CD4-positive, alpha-beta T cell treated with Interleukin-15 for 1 hour (primary cell): ENCODE results near the gene TMX1.

Experiments used
- DNase-seq: peaks from one replicate; pipeline ENCODE4 v3.0.0-alpha.2; 2020

Gene TMX1

GRCh38 chr14:51294951-51295525 is 55.0 kb downstream of the TMX1 start:
- no peak for DNase-seq

- DNase-seq: no peak
These were observed 55.7 kb downstream of the TMX1 start for GRCh38 chr14:51295646-51296263.

- no peak for DNase-seq
These were observed 57.0 kb downstream of the TMX1 start for GRCh38 chr14:51297066-51297465.

- no peak for DNase-seq
These were observed 58.8 kb downstream of the TMX1 start for GRCh38 chr14:51298895-51299294.

- no peak for DNase-seq
These were observed 62.4 kb downstream of the TMX1 start for GRCh38 chr14:51302295-51303030.

GRCh38 chr14:51304438-51304837 is 64.4 kb downstream of the TMX1 start:
- no peak for DNase-seq

- DNase-seq: no peak
These were observed 64.9 kb downstream of the TMX1 start for GRCh38 chr14:51304941-51305340.

- no peak for DNase-seq
These were observed 65.7 kb downstream of the TMX1 start for GRCh38 chr14:51305751-51306150.
